ENCODE measurements around the gene CCDC13. TPM values are rescaled to one million over a fixed set of nuclear protein-coding genes. Genes with fewer than 3 reads are reported as not detected.

Gene CCDC13
- total and polyA plus RNA-seq, 2 of the 13 experiments (the other 11 are each of a cell fraction or from before 2014, with no cell fraction given): 0.22 to 0.51 TPM

- TF ChIP-seq, protein P1, sequence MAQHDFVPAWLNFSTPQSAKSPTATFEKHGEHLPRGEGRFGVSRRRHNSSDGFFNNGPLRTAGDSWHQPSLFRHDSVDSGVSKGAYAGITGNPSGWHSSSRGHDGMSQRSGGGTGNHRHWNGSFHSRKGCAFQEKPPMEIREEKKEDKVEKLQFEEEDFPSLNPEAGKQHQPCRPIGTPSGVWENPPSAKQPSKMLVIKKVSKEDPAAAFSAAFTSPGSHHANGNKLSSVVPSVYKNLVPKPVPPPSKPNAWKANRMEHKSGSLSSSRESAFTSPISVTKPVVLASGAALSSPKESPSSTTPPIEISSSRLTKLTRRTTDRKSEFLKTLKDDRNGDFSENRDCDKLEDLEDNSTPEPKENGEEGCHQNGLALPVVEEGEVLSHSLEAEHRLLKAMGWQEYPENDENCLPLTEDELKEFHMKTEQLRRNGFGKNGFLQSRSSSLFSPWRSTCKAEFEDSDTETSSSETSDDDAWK (CRISPR knock-in tag; IDR thresholded peaks at IDR 0.05): no peak
- TF ChIP-seq ARNT2 (CRISPR knock-in tag; IDR thresholded peaks at IDR 0.05; ENCODE audit: low read depth) (no peak; the same call in 1 of the 2 replicates), SMARCC2 (IDR thresholded peaks at IDR 0.05) (no peak), U2AF1 (optimal IDR thresholded peaks at IDR 0.05; ENCODE audit: low read depth, low read length) (no peak), ZNF567 (CRISPR knock-in tag; IDR thresholded peaks at IDR 0.05; ENCODE audit: borderline replicate concordance) (no peak), MLLT10 (CRISPR knock-in tag; IDR thresholded peaks at IDR 0.05) (no peak), SMARCE1 (IDR thresholded peaks at IDR 0.05; ENCODE audit: borderline replicate concordance) (no peak), PAX8 (CRISPR knock-in tag; IDR thresholded peaks at IDR 0.05; ENCODE audit: borderline replicate concordance) (no peak), ZNF749 (CRISPR knock-in tag; IDR thresholded peaks at IDR 0.05; ENCODE audit: borderline replicate concordance) (no peak), SIX1 (CRISPR knock-in tag; IDR thresholded peaks at IDR 0.05; ENCODE audit: borderline replicate concordance) (no peak), CC2D1A (CRISPR knock-in tag; IDR thresholded peaks at IDR 0.05) (no peak), GFI1 (CRISPR knock-in tag; IDR thresholded peaks at IDR 0.05; ENCODE audit: borderline replicate concordance) (no peak), ZNF773 (CRISPR knock-in tag; IDR thresholded peaks at IDR 0.05; ENCODE audit: borderline replicate concordance) (no peak; the same call in 1 of the 2 replicates), ATF5 (CRISPR knock-in tag; IDR thresholded peaks at IDR 0.05; ENCODE audit: low read depth) (no peak), ZNF766 (CRISPR knock-in tag; IDR thresholded peaks at IDR 0.05; ENCODE audit: borderline replicate concordance) (no peak), ZNF546 (CRISPR knock-in tag; conservative IDR thresholded peaks at IDR 0.05) (no peak), ZBTB33 (CRISPR knock-in tag; IDR thresholded peaks at IDR 0.05) (0 out of 2 replicates have a peak, but pooled peaks have one; percentile 19), SIX4 (CRISPR knock-in tag; IDR thresholded peaks at IDR 0.05) (no peak), CREBL2 (CRISPR knock-in tag; IDR thresholded peaks at IDR 0.05; ENCODE audit: borderline replicate concordance) (no peak), ZNF781 (CRISPR knock-in tag; IDR thresholded peaks at IDR 0.05; ENCODE audit: borderline replicate concordance, not compliant biosample characterization) (peak; percentile 15), KLF16 (CRISPR knock-in tag; IDR thresholded peaks at IDR 0.05) (0 out of 4 replicates have a peak, but pooled peaks of 1 of the 2 experiments have one; percentile 12), ZBTB3 (CRISPR knock-in tag; IDR thresholded peaks at IDR 0.05; ENCODE audit: borderline replicate concordance, low read depth) (no peak)
- TF ChIP-seq, protein P2, sequence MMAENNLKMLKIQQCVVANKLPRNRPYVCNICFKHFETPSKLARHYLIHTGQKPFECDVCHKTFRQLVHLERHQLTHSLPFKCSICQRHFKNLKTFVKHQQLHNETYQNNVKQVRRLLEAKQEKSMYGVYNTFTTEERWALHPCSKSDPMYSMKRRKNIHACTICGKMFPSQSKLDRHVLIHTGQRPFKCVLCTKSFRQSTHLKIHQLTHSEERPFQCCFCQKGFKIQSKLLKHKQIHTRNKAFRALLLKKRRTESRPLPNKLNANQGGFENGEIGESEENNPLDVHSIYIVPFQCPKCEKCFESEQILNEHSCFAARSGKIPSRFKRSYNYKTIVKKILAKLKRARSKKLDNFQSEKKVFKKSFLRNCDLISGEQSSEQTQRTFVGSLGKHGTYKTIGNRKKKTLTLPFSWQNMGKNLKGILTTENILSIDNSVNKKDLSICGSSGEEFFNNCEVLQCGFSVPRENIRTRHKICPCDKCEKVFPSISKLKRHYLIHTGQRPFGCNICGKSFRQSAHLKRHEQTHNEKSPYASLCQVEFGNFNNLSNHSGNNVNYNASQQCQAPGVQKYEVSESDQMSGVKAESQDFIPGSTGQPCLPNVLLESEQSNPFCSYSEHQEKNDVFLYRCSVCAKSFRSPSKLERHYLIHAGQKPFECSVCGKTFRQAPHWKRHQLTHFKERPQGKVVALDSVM (CRISPR knock-in tag; IDR thresholded peaks at IDR 0.05): no peak; the same call in 1 of the 2 replicates
Observed at GRCh38 chr3:42732829-42733459, 40.1 kb downstream of the CCDC13 start (continued).

All from HepG2 (cell line).